Hematopoietic multipotent progenitor cell (in vitro differentiated cells): ENCODE measurements around the gene GCSAML. TPM values are rescaled to one million over a fixed set of nuclear protein-coding genes. Genes with fewer than 3 reads are reported as not detected.
"Not testable (repeated sequence)": the region's sequence is repeated elsewhere in the genome, so short reads cannot be mapped to it uniquely, and the experiment has no call there.

Source experiments
- DNase-seq, 3 donors: peaks; one replicate each; pipeline ENCODE4 v3.0.0-alpha.2; 2011 to 2015; ENCODE audit warnings: low read depth in 2 of 3, low spot score in 2 of 3
- total RNA-seq: library from RNA; depleted of rRNA; stranded (reverse); fragments of >200 nt; gene quantifications from one replicate; pipeline ENCODE4 v1.2.3, GENCODE V29; 2012

Gene GCSAML
- total RNA-seq = 16.4 TPM

DNA sequence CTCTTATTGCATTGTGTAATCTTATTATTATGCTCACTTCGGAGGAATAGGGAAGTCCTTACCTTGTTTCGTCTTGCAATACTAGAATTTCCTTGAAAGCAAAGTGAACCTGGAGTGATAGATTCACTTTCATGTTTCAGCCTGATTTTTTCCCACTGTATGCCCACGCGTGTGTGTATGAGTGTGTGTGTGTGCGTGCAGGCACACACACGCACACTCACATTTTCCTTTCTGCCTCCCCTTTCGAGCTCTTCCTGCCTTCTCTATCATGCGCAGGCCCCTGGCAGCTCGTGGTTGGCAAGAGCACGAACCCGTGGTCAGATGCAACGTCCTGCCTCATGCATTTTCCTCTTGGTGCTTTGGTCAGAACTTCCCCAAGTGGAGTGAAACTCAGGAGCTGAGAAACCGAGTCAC is at the start of gene GCSAML:
Gene GCSAML, plus strand, starts transcription at position 366 of the 414 bp plus-strand sequence. CDS start 58 bp downstream, outside the sequence.
- DNase-seq = peak in 2 of 3 donors; percentile 67

GRCh38 chr1:247500865-247501264 is 48.1 kb upstream of the GCSAML start:
- DNase-seq = no peak

GRCh38 chr1:247506831-247507230 is 42.1 kb upstream of the GCSAML start:
- no peak for DNase-seq

DNA sequence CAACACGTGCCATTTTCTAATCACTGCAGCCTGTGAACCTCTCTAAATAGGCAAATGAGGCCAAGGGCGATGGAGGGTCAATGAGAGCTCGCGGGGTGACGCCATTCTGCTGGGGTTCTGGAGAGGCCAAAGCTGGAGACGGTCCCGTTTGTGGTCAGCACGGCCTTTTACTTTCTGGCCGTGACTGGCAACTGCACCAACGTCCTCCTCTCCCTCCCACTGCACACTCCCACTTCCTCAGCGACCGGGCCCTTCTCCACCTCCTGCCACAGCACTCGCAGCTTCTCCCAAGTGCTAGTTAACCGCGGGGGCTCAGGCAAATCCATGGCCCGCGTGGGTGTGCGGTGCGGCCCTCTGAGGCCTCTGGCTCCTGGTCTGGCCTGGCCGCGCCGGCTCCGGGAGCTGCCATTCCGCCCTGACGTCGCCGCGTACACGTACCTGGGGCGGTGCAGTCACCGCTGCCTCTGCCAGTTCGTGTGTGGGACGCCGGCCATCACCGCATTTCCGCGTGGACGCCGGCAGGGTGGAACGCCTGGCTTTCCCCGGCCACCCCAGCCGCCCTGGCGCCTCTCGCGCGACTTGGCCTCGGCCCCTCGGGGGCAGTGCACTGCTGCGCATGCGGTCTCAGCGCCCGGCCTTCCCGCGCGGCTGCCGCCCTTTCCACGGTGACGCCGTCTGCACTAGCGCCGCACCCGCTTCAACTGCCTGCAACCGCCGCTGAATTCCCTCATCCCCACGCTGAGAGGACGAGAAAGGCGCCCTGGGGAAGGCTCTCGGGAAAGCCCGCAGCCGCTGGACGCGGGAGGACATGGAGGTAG is 30.9 kb upstream of the GCSAML start:
- no peak for DNase-seq

- DNase-seq = no peak
Observed at GRCh38 chr1:247518613-247518891, 30.4 kb upstream of the GCSAML start.

- not testable (repeated sequence) for DNase-seq
Observed at GRCh38 chr1:247521886-247522285, 27.0 kb upstream of the GCSAML start.

GRCh38 chr1:247528812-247529474 is 20.0 kb upstream of the GCSAML start:
- no peak for DNase-seq

DNA sequence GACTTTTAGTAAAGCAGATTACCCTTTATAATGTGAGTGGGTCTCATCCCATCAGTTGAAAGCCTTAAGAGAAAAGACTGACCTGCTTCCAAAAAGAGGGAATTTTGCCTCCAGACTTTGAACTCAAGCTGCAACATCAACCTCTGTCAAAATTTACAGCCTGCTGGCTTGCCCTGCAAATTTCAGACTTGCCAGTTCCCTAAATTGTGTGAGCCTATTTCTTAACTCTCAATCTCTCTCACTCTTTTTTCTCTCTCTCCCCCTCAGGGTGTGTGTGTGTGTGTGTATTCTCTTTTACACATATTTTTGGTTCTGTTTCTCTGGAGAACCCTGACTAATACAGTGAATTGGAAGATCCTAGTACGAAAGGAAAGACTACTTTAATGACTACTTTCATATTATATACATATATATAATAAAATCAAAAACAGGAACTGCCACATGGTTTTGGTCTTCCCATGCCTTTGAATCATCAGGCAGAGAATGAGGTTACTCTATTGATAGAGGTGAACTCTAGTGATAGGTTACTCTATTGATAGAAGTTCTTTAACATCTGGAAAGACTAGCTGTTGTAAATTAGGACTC is 19.1 kb upstream of the GCSAML start:
- peak in 1 of 3 donors; percentile 53 for DNase-seq

DNA sequence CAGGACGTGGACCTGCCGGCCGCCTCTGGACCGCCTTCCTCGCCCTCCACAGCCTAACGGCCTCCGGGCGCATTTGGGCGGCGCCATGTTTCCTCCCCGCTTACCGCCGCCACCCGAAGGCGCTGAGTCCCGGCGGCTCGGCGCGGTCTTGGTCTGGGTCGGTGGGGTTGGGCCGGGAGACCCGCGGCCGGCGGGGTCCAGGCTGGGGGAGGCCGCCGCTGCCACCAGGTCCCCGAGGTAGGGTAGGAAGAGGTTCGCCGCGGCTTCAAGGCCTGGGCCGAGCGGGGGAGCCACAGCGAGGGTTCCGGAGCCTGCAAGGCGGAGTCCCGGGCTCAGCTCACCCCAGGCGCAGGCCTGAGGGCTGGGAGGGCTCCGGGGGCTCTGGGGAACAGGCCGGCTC is 18.1 kb upstream of the GCSAML start:
- no peak for DNase-seq

GRCh38 chr1:247531937-247532336 is 17.0 kb upstream of the GCSAML start:
- DNase-seq = no peak

- DNase-seq = peak in 1 of 3 donors; percentile 52
Observed at GRCh38 chr1:247535402-247535801, 13.5 kb upstream of the GCSAML start.

GRCh38 chr1:247536340-247536739 is 12.6 kb upstream of the GCSAML start, which contains the start of gene OR2C3:
Gene OR2C3 (minus strand): TSS chr1:247536440. CDS start chr1:247532511, 3,929 bp downstream.
- DNase-seq = no peak

DNA sequence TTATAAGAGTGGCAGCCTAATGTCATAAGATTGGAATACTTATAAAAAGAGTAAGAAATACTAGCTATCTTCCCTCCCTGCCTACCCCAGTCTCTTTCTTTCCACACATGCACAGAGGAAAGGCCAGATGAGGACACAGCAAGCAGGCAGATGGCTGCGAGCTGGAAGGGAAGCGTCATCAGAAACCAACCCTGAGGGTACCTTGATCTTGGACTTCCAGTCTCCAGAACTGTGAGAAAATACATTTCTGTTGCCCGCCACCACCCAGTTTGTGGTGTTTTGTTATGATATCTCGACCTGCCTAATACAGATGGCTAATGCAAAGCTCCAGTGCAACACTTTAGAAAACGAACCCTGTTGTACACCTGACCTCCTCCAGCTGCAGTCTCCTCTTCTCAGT is 10.4 kb upstream of the GCSAML start:
- no peak for DNase-seq

- no peak for DNase-seq
Observed at GRCh38 chr1:247539215-247539614, 9.7 kb upstream of the GCSAML start.

DNA sequence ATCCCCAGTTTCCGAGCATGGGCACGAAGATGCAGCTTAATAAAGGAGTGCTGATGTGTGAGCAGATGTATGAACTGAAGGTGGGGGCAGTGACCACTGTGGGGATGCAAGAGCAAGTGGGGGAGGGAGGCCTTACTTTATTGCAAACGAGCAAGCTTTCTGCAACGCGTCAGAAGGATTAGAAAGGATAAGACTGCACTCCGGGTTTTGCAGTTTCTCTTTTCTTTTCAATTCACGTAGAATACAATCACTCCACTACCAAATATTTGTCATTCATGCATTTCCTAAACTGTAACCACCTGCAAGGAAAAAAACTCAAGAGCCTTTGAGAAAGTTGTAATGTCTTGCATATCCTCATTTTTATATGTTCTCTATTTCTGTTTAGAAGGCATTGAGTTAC is 8.4 kb upstream of the GCSAML start:
- peak in 2 of 3 donors; percentile 35 to 53 for DNase-seq

- DNase-seq = no peak
Observed at GRCh38 chr1:247542811-247543210, 6.1 kb upstream of the GCSAML start.

DNA sequence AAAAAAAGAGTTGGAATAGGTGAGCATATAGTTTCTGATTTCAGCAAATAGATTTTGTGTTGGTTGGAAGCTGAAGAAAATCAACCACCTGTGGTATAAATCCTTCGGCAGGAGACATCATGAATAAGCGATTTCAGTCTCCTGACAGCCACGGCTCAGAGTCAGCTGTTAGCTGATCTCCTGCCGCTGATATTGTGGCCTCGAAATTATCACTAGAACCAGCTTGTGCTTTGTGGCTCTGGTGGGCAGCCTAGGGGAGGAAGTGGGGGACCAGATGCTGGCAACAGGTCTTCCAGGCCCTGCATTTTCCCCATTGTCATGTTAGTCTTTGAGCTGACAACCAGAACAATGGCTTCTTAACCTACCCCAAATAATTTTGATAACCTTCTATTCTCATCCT is 842 bp upstream of the GCSAML start:
- peak in 2 of 3 donors; percentile 96 to 99 for DNase-seq

DNA sequence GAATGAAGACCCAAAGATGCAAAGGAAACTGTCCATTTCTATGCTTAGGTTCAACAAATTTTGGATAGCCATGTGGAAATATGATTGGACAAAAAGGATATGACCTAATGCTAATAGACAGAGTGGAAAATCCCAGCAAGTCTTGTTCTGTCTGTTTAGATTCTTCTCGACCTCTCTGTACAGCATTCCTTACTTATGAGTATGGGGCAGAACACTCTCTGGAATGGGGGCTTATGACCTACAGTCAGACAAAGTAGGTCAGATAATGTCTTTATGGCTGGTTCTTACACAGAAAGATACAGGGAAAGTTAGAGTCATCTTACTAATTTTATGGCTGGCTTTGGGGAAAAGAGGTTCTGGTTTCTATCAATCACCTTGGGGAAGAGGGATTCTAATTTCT is 2.8 kb downstream of the GCSAML start:
- no peak for DNase-seq

DNA sequence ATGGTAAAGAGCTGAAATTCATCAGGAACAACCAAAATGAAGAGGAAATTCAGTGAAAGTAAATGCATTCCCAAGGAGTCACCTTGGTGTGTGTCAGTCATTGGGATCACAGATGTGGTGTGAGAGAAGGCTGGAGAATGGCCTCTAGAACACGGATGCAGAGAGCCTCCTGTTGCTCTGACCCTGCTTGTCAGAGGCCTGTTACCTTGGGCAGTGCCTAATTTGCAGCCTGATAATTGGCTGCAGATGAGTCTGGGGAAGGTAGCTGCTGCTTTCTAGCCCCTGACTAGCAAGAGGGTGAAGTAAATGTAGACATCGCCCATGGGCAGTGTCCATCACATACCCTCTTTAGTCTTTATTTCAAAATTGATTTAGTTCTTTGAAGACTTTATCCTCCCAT is 3.3 kb downstream of the GCSAML start:
- DNase-seq = no peak

DNA sequence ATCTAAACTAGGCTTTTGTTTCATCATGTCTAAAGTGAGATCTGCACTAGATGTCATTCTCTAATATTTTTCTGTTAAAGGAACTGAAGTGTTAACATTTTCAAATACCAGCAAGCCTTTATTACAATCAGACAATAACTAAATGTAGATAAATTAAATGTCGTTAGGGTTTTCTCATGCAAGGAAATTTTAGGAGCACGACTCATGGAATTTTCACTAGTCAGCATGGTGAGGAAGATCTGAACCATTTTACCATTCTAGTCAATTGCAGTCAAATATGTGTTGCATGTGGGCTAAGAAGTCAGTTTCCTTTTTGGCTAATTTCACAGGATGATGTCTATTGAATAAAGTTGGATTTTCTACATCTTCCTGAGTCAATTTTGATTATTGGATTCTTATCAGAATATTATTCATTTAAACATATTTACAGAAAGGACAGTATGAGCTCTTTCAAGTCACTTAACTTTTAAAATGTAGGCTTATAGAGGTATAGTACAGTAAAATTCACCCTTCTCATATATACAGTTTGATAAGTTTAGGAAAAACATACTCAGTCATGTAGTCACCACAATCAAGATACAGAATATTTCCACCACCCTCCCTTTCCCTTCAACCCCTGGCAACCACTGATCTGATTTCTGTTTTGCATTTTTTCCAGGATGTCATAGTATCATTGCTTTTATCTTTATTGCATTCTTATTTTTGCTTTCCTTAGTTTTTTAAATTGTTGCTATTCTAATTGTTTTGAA is 9.2 kb downstream of the GCSAML start:
- no peak for DNase-seq

GRCh38 chr1:247561711-247562110 is 12.8 kb downstream of the GCSAML start:
- DNase-seq = no peak
